VCaP (cell line): ENCODE data around the gene MMP7.
A peak's percentile ranks its signal among the peaks of the same experiment; 100 is the strongest.

ENCODE experiments used
- H3K27ac ChIP-seq: fragments of 450-650 bp; 2 replicates; pipeline ENCODE4 v1.5.1; 2017
- CTCF ChIP-seq: fragments of 450-650 bp; conservative IDR thresholded peaks from 2 replicates; pipeline ENCODE4 v1.5.1; 2017; ENCODE audit warnings: mild to moderate bottlenecking, moderate library complexity

The MMP7 gene

GRCh38 chr11:102553835-102554282, 23.3 kb upstream of the MMP7 start:
- no peak for TF ChIP-seq CTCF
- no peak overlapping the region for H3K27ac ChIP-seq

- no peak for TF ChIP-seq CTCF
- no peak overlapping the region for H3K27ac ChIP-seq
Observed at GRCh38 chr11:102552447-102553194, 22.1 kb upstream of the MMP7 start.

GRCh38 chr11:102552020-102552419, 21.5 kb upstream of the MMP7 start:
- no peak overlapping the region for H3K27ac ChIP-seq

GRCh38 chr11:102551169-102551781, 20.7 kb upstream of the MMP7 start:
- TF ChIP-seq CTCF, result no peak
- no peak overlapping the region for H3K27ac ChIP-seq

More at GRCh38 chr11:102552020-102552419, 21.5 kb upstream of the MMP7 start:
- TF ChIP-seq CTCF, result no peak

- TF ChIP-seq CTCF, result no peak
- no peak overlapping the region for H3K27ac ChIP-seq
Observed at GRCh38 chr11:102546923-102547471, 16.4 kb upstream of the MMP7 start.

- peak overlapping the region; percentile 75 for H3K27ac ChIP-seq
- TF ChIP-seq CTCF, result no peak
Observed at GRCh38 chr11:102546427-102546826, 15.9 kb upstream of the MMP7 start.

- H3K27ac ChIP-seq, result peak overlapping the region; percentile 75
- no peak for TF ChIP-seq CTCF
Observed at GRCh38 chr11:102545701-102546100, 15.2 kb upstream of the MMP7 start.
